GM18858 (cell line): ENCODE results near the gene WIPI1.

Experiments used
- ATAC-seq: cut with Tn5 transposase; IDR thresholded peaks from one replicate; pipeline ENCODE4 v1.9.1; 2021; ENCODE audit not compliant: unreplicated experiment

WIPI1 gene

DNA sequence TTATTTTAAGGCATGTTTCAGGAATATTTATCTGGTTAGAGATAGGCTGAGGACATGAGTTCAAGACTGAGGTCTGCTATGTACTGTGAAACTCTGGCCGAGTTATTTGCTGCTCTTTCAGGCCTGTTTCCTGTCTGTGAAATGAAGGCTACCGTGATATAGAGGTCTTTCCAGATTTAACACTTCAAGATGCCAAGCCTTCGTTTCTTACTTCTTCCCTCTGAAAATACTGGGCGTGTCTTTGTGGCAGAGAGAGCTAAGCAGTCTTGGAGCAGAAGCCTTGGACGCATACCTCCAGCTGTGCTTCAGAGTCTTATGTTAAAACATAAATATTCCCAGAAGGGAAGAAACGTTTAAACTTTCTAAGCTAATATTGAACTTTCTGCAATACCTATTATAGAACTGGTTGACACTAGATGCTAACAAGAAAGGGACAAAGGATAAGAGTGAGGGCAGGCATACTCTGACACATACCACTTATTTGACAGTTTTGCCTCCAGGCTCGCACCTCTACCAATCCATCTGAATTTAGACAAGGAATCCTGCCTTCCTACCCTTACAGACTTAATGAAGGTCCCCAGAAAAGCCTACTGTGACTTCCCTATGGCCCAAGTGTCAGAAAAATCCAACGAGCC lies 17.5 kb downstream of the WIPI1 start:
- no peak for ATAC-seq

DNA sequence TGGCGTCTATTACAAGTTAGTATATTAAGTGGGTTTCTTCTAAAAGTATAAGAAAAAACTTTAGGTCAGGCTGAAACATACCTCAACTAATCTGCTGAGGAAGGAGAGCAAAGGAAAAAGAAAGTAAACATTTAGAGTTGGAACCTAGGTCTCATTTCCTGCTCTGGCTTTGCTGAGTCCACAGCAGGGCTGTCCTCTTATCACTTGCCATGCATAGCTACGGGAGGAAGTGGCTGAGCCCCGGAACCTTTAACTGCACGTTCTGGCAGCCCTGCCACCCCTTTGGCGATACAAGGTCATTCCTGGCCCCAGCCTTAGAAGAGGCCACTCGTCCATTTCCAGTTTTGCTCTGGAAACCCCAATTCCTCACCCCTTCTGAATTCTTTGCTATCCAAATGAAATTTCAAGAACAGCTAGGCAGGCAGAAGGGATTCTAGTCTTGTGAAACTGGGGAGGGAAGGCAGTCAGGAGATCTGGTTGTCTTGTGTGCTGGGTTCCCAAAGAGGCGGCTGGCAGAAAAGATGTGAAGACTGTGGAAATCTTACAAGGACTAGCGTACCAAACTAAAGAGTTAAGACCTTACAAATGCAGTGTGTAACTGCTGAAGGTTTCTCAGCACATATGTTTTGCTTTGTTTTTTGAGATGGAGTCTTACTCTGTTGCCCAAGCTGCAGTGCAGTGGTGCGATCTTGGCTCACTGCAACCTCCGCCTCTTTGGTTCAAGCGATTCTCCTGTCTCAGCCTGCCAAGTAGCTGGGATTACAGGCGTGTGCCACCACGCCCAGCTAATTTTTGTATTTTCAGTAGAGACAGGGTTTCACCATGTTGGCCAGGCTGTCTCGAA lies 19.1 kb downstream of the WIPI1 start:
- ATAC-seq = no peak

DNA sequence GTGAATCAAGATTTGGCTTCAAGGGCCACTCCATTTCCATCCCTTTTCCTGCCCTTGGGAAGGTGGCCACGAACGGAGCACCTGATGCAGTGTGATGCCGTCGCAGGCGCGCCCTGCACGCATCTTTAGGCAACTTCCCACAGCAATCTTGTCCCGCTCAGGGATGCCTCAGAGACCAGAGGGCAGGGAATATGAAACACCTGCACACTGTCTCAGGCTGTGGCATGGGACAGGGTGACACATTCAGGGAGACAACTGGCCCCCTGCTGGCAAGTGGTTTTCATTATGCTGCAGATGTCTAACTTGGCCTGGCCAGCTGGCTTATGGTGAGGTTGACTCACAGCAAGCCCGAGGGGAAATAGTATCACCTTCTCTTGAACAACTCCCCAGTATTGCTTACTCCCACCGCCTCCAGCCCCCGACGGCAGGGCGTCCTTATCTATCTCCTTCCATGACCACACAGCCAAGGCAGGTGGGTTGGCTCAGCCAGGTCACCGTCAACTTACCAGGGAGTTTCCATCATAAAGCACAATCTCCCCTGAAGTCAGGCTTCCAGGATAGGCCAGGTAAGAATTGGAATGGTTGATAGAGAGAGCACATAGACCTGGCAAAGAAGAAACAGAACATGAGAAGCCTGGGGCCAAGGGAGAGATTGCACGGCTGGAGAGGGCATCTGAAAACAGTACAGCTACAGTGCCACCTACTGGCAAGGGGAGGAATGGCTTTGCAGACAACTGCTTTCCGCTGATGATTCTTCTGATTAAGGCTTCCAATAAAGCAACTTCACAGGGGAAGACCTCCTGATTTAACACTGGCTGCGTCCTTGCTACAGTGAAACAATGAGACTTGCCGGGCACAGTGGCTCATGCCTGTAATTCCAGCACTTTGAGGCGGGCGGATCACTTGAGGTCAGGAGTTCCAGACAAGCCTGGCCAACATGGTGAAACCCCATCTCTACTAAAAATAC lies 21.1 kb downstream of the WIPI1 start:
- ATAC-seq = no peak

DNA sequence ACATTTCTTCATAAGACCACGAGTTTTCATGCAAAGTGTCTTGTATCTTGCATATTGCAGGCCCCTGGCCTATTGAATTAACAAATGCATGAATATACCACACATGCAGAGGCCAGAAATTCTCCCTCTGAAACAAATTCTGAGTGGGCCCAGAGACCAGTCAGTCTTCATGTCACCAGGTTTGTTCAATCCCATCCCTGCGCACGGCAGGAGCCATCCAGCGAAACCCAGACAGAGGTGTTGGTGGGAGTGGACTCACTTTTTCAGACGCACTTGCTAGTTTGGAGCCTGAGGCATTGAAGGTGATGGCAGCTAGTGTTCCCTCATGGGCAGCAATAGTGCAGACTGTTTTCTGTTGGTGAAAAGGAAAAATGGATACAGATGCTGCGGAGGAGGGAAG lies 21.9 kb downstream of the WIPI1 start:
- ATAC-seq = no peak

DNA sequence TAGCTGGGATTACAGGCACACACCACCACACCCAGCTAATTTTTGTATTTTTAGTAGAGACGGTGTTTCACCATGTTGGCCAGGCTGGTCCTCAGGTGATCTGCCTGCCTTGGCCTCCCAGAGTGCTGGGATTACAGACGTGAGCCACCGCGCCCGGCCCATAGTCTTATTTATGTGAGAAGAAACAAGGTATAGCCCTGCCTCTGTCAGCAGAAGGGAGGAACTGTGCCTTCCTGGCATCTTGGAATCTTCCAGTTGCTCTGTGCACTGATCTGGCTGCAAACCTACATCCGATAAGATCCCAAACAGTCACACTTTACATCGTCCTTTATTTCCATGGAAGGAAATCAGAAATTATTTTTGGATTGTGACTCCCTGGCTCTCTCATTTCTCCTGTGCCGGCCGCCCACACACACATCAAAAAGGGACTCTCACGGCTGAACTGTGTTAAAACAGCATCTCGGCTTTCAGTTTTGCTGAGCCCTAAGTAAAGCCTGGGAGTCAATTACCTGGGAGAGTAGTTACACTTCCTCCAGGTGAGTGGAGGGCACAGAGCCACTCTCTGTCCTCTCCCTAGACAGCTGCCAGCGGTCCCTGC lies 23.3 kb downstream of the WIPI1 start:
- no peak for ATAC-seq

DNA sequence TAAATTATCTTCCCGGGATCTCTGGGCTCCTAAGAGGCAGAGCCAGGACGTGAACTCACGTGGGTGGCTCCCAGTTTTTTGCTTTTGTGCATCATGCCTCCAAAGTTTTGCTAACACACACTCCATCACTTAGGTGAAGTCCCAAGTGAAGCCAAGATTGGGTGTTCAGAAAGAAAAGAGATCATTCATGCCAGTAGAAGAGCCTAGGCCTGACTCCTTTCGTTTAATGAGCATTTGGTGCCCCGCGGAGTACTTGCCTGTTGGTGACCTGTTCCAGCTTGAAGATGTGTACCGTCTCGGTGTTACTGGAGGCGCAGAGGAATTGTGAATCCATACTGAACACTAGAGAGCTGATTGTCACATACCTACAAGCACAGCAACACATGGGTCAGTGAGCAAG lies 24.1 kb downstream of the WIPI1 start:
- ATAC-seq = no peak

DNA sequence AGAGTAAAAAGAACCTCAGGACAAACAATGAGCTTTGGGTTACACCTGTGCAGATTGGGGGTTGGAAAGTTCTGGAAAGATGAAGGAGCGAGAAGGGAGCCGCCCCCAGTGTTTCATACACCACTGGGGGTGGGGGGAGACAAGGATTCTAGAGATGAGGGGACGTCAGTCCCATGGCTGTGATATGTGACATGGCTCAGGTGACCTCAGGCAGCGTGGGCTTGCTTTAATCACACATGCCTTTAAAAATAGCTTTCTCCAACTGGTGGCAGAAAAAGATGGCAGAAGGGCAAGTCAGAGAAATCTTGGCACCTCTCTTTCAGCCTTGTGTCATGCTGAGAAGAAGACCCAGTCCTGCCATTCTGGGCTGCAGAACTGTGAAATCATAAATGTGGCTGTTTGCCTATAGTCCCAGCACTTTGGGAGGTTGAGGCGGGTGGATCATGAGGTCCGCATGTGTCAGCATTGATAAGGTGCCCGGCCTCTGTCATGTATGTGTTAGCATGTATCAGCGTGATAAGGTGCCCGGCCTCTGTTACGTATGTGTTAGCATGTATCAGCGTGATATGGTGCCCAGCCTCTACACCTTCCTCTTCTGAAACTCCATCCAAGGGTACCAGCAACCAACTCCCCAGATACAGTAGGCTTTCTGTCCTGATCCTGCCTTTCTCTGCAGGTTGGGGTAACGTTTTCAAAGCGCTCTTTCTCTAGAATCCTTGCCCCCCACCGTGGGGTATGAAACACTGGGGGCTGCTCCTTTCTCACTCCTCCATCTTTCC lies 25.0 kb downstream of the WIPI1 start:
- no peak for ATAC-seq

DNA sequence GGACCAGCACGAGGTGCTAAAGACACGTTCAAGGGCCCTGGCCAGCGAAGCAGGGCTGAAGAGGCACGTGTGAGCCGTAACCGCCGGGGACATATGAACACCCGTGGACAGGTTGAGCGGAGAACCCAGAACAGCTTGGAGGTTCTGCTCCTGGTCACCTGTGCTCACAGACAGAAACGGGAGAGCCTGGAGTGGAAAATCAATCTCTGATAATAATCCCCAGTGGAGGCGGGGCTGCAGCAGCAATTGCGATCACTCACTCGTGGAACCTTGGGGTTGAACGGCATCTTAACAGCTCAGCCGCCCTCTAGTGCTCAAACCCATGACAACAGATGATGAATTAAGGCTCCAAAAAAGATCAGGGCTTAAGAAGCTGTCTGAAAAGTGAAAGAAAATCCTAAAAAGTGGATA lies 25.6 kb downstream of the WIPI1 start:
- no peak for ATAC-seq

DNA sequence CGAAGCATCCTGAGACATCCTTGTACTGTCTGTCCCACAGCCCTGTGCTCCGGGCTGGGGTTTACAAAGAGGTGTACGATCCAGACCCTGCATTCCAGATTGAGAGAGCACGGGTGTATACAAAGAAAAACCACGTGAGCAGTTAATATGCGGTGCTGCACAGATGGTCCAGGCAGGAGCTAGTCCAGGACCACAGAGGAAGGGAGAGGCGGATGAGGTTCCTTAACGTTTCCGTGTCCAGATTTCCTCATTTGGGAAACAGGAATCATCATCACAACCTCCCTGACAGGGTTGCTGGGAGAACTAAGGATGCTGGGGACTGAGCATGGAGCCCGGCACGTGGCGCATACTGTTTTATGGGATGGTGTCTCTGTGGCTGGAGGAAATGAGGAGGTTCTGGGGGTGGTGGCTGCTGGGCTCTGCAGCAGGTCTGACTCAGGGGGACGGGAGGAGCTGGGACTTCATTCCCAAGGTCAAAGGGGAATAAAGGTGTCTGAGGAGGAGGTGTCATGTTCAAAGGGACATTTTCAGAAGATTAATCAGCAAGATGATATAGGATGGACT lies 26.2 kb downstream of the WIPI1 start:
- ATAC-seq = no peak

DNA sequence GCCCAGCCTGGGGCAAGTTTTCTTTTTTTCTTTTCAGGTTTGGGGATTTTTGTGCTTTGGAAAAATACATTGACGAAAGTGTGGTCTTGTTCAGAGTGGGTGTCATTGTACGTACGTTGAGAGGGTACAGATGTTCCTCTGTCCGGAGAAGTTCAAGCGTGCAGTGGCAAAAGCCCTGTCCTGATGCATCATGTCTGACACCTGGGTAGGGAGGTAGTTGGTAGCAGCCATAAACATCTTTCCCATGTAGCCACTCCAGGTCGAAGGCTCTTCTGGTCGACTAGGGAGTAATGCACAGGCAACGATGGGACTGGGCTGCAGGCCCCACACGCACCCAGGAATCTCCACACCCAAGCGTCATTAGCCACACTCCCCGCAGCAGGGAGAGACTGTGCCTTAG lies 27.4 kb downstream of the WIPI1 start:
- ATAC-seq = no peak

DNA sequence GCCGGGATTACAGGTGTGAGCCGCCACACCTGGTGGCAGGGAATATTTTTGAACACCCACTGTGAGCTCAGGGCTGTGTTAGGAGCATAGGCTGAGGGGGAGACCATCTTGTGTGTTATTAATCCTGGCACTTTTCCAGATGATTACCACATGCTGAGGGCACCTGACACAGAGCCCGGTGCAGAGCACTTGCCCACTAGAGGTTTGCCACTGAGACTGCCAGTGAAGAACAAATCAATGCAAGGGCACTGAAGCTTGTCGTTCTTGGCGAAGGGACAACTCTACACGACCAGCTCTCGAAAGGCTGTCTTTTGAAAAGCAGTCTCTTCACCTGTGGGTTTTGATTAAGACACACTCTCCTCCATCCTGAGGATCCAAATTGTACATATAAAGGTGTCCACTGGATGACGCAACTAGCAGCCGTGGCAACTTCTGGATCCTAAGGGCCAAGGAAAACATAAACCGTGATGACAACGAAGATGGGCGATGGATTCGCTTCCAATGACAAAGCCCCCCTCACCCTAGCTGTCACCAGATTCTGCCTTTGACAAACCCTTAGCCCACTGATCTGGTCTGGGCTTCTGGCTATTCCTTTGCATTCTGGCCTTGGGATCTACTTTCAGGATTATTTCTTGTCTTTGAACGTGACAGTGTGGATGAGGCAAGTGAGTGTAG lies 28.7 kb downstream of the WIPI1 start:
- no peak for ATAC-seq

DNA sequence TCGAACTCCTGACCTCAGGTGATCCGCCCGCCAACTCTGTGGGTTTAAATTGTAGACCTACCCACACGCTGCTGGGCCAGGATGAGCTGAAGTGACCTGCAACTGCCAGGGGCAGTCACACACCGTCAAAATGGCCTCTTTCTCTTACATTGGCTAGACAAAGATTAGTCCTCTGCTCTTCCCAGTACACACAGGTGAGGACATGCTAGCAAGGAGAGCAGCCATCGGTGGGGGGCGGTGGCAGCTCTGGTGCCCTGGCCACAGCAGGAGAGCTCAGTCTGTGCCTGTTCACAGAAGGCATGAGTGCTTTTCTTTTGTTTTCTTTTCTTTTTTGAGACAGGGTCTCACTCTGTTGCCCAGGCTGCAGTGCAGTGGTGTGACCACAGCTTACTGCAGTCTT lies 29.7 kb downstream of the WIPI1 start:
- ATAC-seq = no peak

DNA sequence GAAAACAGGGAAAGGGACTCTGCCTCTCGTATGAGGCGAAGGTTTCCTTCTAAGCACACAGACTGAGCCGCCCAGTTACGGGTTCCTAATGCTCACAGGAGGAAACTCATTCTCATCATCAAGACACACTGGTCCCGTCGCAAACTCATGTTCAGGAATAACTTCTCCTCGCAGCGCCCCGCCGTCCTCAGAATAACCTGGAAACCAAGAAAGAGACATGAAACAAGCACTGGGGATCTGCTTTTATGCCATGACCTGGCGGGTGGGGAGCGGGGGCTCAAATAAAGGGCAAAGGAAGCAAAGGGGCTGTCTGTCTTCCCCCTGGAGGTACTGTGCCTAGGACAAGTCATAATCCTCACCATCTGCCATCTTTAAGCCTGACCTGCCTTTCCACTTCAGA lies 31.3 kb downstream of the WIPI1 start:
- ATAC-seq = no peak

DNA sequence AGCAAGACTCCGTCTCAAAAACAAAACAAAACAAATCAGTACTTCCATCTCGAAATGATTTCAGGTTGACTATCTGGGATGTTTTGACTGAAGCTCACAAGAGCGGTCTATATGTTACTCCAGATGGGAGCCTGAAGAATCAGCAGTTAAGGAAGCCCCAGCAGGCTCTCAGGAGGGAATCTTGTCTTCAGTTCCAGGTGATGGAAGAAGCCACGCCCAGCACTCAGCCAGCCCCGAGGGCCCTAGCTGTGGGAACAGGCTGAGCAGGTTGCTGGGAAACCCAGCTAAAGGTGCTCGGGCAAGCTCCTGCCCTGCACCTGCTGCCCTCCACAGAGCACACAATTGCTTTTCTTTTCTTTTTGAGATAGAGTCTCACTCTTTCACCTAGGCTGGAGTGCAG lies 32.4 kb downstream of the WIPI1 start:
- no peak for ATAC-seq

DNA sequence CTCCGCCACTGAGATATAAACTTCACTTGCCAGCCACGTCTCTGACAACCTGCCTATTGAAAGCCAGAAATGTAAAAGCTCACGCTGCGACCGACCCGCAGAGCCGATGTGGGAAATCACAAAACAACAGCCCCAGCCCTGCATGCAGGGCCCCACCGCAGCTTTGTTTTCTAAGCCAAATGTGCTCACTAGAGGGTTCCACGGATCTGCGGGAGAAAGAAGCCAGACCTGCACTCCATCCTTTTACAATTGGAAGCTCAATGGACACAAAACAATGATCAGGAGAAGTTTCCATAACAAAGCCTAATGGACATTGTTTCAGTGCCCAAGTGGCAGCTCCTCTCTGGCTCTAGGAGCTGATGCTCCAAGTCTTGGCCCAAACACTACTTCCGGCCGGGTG lies 33.1 kb downstream of the WIPI1 start:
- no peak for ATAC-seq

DNA sequence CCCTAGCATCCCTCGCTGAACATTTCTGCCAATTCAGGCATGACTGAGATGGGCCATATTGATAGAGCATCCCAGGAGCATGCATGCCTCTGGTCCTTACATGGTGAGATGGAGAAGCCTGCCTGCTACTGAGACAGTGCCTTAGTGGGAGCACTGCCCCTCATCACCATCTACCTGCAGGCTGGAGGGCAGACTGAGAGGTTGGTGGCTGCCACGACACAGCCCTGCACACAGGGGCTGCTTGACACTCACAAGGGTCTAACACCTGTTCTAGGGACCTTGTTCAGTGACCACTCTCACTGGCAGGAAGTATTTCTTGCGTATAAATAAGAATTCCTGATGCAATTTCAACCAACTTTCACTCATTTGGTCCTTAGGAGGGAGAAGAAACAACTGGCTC lies 34.0 kb downstream of the WIPI1 start:
- no peak for ATAC-seq

DNA sequence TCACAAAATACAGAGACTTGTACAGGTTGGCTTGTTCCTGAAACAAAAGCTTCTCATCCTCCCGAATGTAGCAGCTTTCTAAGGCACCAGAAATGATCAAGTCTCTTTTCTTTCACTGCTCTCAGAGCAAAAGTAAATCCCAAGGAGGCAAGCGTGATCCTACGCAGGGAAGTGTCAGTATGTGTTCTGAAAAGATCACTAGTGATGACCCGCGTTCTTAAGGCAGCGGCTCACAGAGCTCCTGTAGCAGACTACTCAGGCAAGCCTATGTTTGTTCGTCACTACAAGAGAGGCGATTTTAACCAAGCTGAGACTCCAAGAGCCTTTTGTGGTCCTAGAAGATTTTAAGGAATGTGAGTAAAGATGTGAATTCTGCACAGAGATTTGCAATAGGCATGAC lies 34.5 kb downstream of the WIPI1 start:
- no peak for ATAC-seq

DNA sequence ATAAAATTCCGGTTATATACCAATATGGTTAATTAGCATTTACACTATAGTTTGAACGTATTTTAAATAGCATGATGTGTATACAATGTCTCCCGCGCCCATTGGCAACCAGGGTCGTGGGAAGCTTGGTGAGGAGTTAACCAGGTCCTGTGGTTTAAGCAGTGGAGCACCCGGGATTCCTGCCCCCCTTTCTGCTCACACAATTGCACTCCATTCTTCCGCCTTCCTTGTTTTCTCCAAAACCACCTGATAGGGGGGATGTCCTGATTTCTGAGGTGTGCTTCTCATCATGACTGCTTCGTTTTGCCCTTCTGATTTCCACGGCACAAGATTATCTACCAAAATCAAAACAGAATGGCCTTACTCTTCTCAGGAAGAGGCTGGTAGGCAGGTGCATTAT lies 35.8 kb downstream of the WIPI1 start:
- no peak for ATAC-seq

DNA sequence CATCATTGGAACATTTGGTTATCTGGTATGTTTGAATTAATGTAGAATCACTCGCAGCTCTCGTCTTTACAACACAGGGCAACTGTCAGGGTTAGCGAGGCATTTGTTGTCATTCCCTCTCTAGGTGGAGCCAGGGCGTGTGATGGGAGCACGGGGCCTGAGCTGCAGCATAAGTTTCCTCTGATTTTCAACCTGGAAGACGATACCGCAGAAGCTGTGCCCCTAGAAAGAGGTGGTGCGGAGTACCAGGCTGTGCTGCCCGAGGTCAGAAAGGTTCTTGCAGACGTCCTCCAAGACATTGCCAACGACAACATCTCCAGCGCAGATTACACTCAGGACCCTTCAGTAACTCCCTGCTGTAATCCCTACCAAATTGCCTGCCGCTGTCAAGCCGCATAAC lies 37.2 kb downstream of the WIPI1 start:
- no peak for ATAC-seq

DNA sequence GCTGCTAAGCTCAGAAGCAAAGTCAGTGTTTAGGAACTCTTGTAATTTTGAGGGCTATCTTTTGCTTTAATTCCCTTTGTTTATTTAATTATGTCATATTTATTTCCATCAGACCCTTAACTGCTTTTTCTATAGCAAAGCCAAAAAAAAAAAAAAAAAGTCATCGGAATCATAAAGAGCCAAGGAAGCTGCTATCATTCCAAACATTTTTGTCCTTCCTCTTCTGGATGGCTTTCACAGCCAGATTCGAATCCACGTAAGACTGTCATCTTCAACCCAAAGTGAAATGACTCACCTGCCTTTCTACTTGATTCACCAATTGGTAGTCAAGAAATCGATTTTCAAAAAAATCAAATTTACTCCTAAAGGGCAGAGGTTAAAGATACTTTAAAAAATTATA lies 38.4 kb downstream of the WIPI1 start:
- no peak for ATAC-seq
